Mesodermal cell (in vitro differentiated cells): Measurements from ENCODE around the gene NAAA.

Experiments
- H3K27ac ChIP-seq: 2 replicates; pipeline ENCODE4 v1.7.0; 2013; ENCODE audit warnings: mild to moderate bottlenecking, low read depth, low read length, moderate library complexity; ENCODE audit not compliant: severe bottlenecking
- H3K36me3 ChIP-seq: 2 replicates; pipeline ENCODE4 v1.7.1; 2013; ENCODE audit warnings: mild to moderate bottlenecking, low read length, moderate library complexity; ENCODE audit not compliant: control insufficient read depth, insufficient read depth
- H3K4me1 ChIP-seq: one replicate; pipeline ENCODE4 v1.7.1; 2013; ENCODE audit warnings: mild to moderate bottlenecking, low read length; ENCODE audit not compliant: insufficient read depth, control insufficient read depth, poor library complexity, severe bottlenecking
- H3K4me3 ChIP-seq: 2 replicates; pipeline ENCODE4 v1.7.0; 2013; ENCODE audit warnings: low read length, control low read depth, mild to moderate bottlenecking; ENCODE audit not compliant: insufficient read depth, poor library complexity, severe bottlenecking; ENCODE audit errors: extremely low read depth
- H3K9me3 ChIP-seq: 2 replicates; pipeline ENCODE4 v1.7.1; 2013; ENCODE audit warnings: mild to moderate bottlenecking, low read length, moderate library complexity; ENCODE audit not compliant: control insufficient read depth
- WGBS, 2 experiments: methylation state at CpG; one replicate each; pipeline ENCODE4 v1.1.5; 2013; ENCODE audit warnings: missing lambda C conversion rate in 2 of 2; ENCODE audit not compliant: insufficient coverage in 2 of 2; 5-methylcytosine and 5-hydroxymethylcytosine counted together

Gene NAAA

GRCh38 chr4:75895744-75896314 lies 45.0 kb downstream of the NAAA start:
- Histone ChIP-seq H3K36me3 (no peaks in the 10 kb centered on the region), H3K4me1 (no peaks in the 10 kb centered on the region), H3K27ac (no peak overlapping the region), H3K4me3 (no peak overlapping the region), H3K9me3 (no peaks in the 10 kb centered on the region)
- 35 to 52% methylated on average over 2 of the region's 4 CpGs for WGBS, 2 experiments

GRCh38 chr4:75892508-75892907 lies 48.3 kb downstream of the NAAA start:
- no peaks in the 10 kb centered on the region for H3K36me3 ChIP-seq
- WGBS, 2 experiments: 83 to 84% methylated on average over 2 to 3 of the region's 3 CpGs

GRCh38 chr4:75891611-75892010 lies 49.2 kb downstream of the NAAA start:
- H3K4me1 ChIP-seq: no peaks in the 10 kb centered on the region
- H3K36me3 ChIP-seq: no peaks in the 10 kb centered on the region
- no peak overlapping the region for H3K27ac ChIP-seq
- 90 to 96% methylated on average over 7 to 8 of the region's 14 CpGs for whole genome bisulfite sequencing, 2 experiments
- H3K9me3 ChIP-seq: no peaks in the 10 kb centered on the region
- no peak overlapping the region for H3K4me3 ChIP-seq

More at GRCh38 chr4:75892508-75892907, 48.3 kb downstream of the NAAA start:
- Histone ChIP-seq H3K4me1 (no peaks in the 10 kb centered on the region), H3K4me3 (no peak overlapping the region), H3K27ac (no peak overlapping the region), H3K9me3 (no peaks in the 10 kb centered on the region)

- 85 to 91% methylated on average over 7 of the region's 9 CpGs for WGBS, 2 experiments
- H3K27ac ChIP-seq: no peak overlapping the region
- H3K4me1 ChIP-seq: no peaks in the 10 kb centered on the region
- H3K4me3 ChIP-seq: no peak overlapping the region
- no peaks in the 10 kb centered on the region for H3K36me3 ChIP-seq
- H3K9me3 ChIP-seq: no peaks in the 10 kb centered on the region
These were observed 51.1 kb downstream of the NAAA start for GRCh38 chr4:75889537-75890199.

- peaks cover 5% of the 10 kb centered on the region for H3K4me1 ChIP-seq
- no peak overlapping the region for H3K27ac ChIP-seq
- 91 to 95% methylated on average over 14 to 23 of the region's 24 CpGs for WGBS, 2 experiments
- no peaks in the 10 kb centered on the region for H3K36me3 ChIP-seq
- no peaks in the 10 kb centered on the region for H3K9me3 ChIP-seq
- H3K4me3 ChIP-seq: no peak overlapping the region
These were observed 54.7 kb downstream of the NAAA start for GRCh38 chr4:75886104-75886503.

GRCh38 chr4:75881476-75881875 lies 59.3 kb downstream of the NAAA start:
- H3K27ac ChIP-seq: no peak overlapping the region
- H3K4me3 ChIP-seq: no peak overlapping the region
- no peaks in the 10 kb centered on the region for H3K36me3 ChIP-seq
- no peaks in the 10 kb centered on the region for H3K9me3 ChIP-seq
- peaks cover 5% of the 10 kb centered on the region for H3K4me1 ChIP-seq
- WGBS, 2 experiments: 75 to 83% methylated on average over 1 to 2 of the region's 3 CpGs

- 80% methylated on average over 1 of the region's 1 CpG; no CpG with 5 or more reads in 1 of the 2 experiments for WGBS, 2 experiments
- no peak overlapping the region for H3K27ac ChIP-seq
- H3K4me3 ChIP-seq: no peak overlapping the region
- no peaks in the 10 kb centered on the region for H3K36me3 ChIP-seq
- H3K9me3 ChIP-seq: no peaks in the 10 kb centered on the region
- peaks cover 5% of the 10 kb centered on the region for H3K4me1 ChIP-seq
These were observed 60.5 kb downstream of the NAAA start for GRCh38 chr4:75880278-75880677.

- Histone ChIP-seq H3K27ac (peak overlapping the region; percentile 16), H3K36me3 (no peaks in the 10 kb centered on the region), H3K9me3 (no peaks in the 10 kb centered on the region), H3K4me3 (no peak overlapping the region), H3K4me1 (peaks cover 5% of the 10 kb centered on the region)
- WGBS, 2 experiments: 49 to 63% methylated on average over 4 to 5 of the region's 6 CpGs
These were observed 62.5 kb downstream of the NAAA start for GRCh38 chr4:75878246-75878756.

- Histone ChIP-seq H3K4me1 (no peaks in the 10 kb centered on the region), H3K36me3 (no peaks in the 10 kb centered on the region), H3K9me3 (no peaks in the 10 kb centered on the region), H3K4me3 (no peak overlapping the region), H3K27ac (no peak overlapping the region)
- WGBS, 2 experiments: 87 to 94% methylated on average over 18 of the region's 18 CpGs
These were observed 64.6 kb downstream of the NAAA start for GRCh38 chr4:75876218-75876617.

- 62 to 83% methylated on average over 1 to 3 of the region's 3 CpGs for WGBS, 2 experiments
- Histone ChIP-seq H3K4me1 (no peaks in the 10 kb centered on the region), H3K9me3 (no peaks in the 10 kb centered on the region)
These were observed 71.7 kb downstream of the NAAA start for GRCh38 chr4:75869100-75869499.

GRCh38 chr4:75867130-75867529 lies 73.7 kb downstream of the NAAA start:
- Histone ChIP-seq H3K9me3 (no peaks in the 10 kb centered on the region), H3K36me3 (no peaks in the 10 kb centered on the region), H3K4me1 (no peaks in the 10 kb centered on the region), H3K4me3 (no peak overlapping the region), H3K27ac (no peak overlapping the region)
- no CpG with 5 or more reads among the region's 3 CpGs for WGBS, 2 experiments

More at GRCh38 chr4:75869100-75869499, 71.7 kb downstream of the NAAA start:
- H3K4me3 ChIP-seq: no peak overlapping the region
- H3K27ac ChIP-seq: no peak overlapping the region
- no peaks in the 10 kb centered on the region for H3K36me3 ChIP-seq
